Natural killer cell (primary cell): ENCODE results near the gene TMEM184A. TPM values are rescaled to one million over a fixed set of nuclear protein-coding genes. Genes with fewer than 3 reads are reported as not detected.
A peak's percentile ranks its signal among the peaks of the same experiment; 100 is the strongest.

ENCODE experiments used
- ATAC-seq, 3 donors: fragments of 150-1000 bp in 2 of 3; fragments of 200-7000 bp in 1 of 3; cut with Tn5 transposase; 1 replicate in 1 of 3; 2 replicates in 2 of 3; pipeline ENCODE4 v1.10.0; 2021; ENCODE audit warnings: mild to moderate bottlenecking in 2 of 3, moderate library complexity in 2 of 3
- DNase-seq, 2 donors: peaks; one replicate each; pipeline versions ENCODE4 v3.0.0 to v3.0.0-alpha.2; 2013 to 2021; ENCODE audit warnings: mixed read lengths in 1 of 2
- H3K27ac ChIP-seq: one replicate; pipeline ENCODE4 v1.5.1; 2013; ENCODE audit warnings: mild to moderate bottlenecking, low read length
- H3K27me3 ChIP-seq: one replicate; pipeline ENCODE4 v1.6.1; 2013; ENCODE audit warnings: low read length; ENCODE audit not compliant: control insufficient read depth, insufficient read depth
- H3K36me3 ChIP-seq: one replicate; pipeline ENCODE4 v1.6.1; 2013; ENCODE audit warnings: low read length; ENCODE audit not compliant: control insufficient read depth, insufficient read depth
- H3K4me1 ChIP-seq: one replicate; pipeline ENCODE4 v1.6.1; 2013; ENCODE audit warnings: low read length; ENCODE audit not compliant: control insufficient read depth, insufficient read depth
- H3K4me3 ChIP-seq: one replicate; pipeline ENCODE4 v1.5.1; 2013; ENCODE audit warnings: low read length
- H3K9me3 ChIP-seq: one replicate; pipeline ENCODE4 v1.6.1; 2013; ENCODE audit warnings: low read length; ENCODE audit not compliant: control insufficient read depth, insufficient read depth
- H3K27ac Mint-ChIP-seq, 2 donors: one replicate each; pipeline ENCODE4 v1.8.0; 2022; ENCODE audit warnings: mild to moderate bottlenecking in 2 of 2, mixed read lengths in 2 of 2, moderate library complexity in 1 of 2
- H3K27me3 Mint-ChIP-seq, 2 donors: one replicate each; pipeline ENCODE4 v1.8.0; 2022; ENCODE audit warnings: low read depth in 2 of 2, mixed read lengths in 2 of 2
- H3K36me3 Mint-ChIP-seq: one replicate; pipeline ENCODE4 v1.8.0; 2022; ENCODE audit warnings: mixed read lengths
- H3K4me1 Mint-ChIP-seq, 2 donors: one replicate each; pipeline ENCODE4 v1.8.0; 2022; ENCODE audit warnings: mixed read lengths in 2 of 2
- H3K4me3 Mint-ChIP-seq: one replicate; pipeline ENCODE4 v1.8.0; 2022; ENCODE audit warnings: mild to moderate bottlenecking, moderate library complexity, mixed read lengths
- H3K9me3 Mint-ChIP-seq, 2 donors: one replicate each; pipeline ENCODE4 v1.8.0; 2022; ENCODE audit warnings: mixed read lengths in 2 of 2
- WGBS: methylation state at CpG from one replicate; pipeline ENCODE4 v1.1.7; 2013; ENCODE audit warnings: missing lambda C conversion rate; ENCODE audit not compliant: insufficient coverage; 5-methylcytosine and 5-hydroxymethylcytosine counted together
- intact Hi-C: fragments of 100-400 bp; cut with micrococcal nuclease; formaldehyde crosslinking; loops from one replicate; pipeline ENCODE4 v1.14.2; 2022
- total RNA-seq, 4 donors: library from RNA; stranded (reverse); fragments of 120-200 nt in 1 of 4; gene quantifications; one replicate each; pipeline versions ENCODE4 v1.2.3 to v1.2.4, GENCODE V29; 2013 to 2022
- TF ChIP-seq, protein P1 (sequence below): fragments of 200-600 bp; IDR thresholded peaks from one replicate; pipeline ENCODE4 v1.8.0; 2022; ENCODE audit warnings: antibody characterized with exemption

TMEM184A gene
- total RNA-seq, 3 donors from 2014 or later (not counting 1 experiment from before 2014, with no cell fraction given): 0.14 TPM; not detected in 2

DNA sequence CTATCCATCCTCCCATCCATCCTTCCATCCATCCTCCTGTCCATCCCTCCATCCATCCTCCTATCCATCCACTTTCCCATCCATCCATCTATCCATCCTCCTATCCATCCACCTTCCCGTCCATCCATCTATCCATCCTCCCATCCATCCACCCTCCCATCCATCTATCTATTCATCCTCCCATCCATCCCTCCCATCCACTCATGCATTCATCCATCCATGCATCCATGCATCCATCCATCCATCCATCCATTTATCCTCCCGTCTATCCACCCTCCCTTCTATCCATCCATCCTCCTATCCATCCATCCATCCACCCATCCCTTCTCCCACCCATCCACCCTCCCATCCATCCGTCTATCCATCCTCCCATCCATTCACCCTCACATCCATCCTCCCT is 39.0 kb upstream of the TMEM184A start:
- Histone ChIP-seq H3K4me1 (peaks cover 14% of the 10 kb centered on the region), H3K36me3 (no peaks in the 10 kb centered on the region), H3K27me3 (peaks cover 14% of the 10 kb centered on the region), H3K4me3 (no peak overlapping the region), H3K9me3 (no peaks in the 10 kb centered on the region), H3K27ac (no peak overlapping the region)
- peaks cover 30 to 31% of the 10 kb centered on the region in 2 donors for H3K27me3 Mint-ChIP-seq
- no peaks in the 10 kb centered on the region for H3K9me3 Mint-ChIP-seq
- intact Hi-C loops: no loop called here
- 93% methylated on average over 3 of the region's 3 CpGs for WGBS
- H3K4me3 Mint-ChIP-seq: no peak overlapping the region
- no peak overlapping the region for H3K27ac Mint-ChIP-seq
- DNase-seq (no peak), ATAC-seq (no peak)
- TF ChIP-seq, protein P1, sequence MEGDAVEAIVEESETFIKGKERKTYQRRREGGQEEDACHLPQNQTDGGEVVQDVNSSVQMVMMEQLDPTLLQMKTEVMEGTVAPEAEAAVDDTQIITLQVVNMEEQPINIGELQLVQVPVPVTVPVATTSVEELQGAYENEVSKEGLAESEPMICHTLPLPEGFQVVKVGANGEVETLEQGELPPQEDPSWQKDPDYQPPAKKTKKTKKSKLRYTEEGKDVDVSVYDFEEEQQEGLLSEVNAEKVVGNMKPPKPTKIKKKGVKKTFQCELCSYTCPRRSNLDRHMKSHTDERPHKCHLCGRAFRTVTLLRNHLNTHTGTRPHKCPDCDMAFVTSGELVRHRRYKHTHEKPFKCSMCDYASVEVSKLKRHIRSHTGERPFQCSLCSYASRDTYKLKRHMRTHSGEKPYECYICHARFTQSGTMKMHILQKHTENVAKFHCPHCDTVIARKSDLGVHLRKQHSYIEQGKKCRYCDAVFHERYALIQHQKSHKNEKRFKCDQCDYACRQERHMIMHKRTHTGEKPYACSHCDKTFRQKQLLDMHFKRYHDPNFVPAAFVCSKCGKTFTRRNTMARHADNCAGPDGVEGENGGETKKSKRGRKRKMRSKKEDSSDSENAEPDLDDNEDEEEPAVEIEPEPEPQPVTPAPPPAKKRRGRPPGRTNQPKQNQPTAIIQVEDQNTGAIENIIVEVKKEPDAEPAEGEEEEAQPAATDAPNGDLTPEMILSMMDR: no peak
- peaks cover 5 to 9% of the 10 kb centered on the region in 2 donors for H3K4me1 Mint-ChIP-seq
- no peaks in the 10 kb centered on the region for H3K36me3 Mint-ChIP-seq

DNA sequence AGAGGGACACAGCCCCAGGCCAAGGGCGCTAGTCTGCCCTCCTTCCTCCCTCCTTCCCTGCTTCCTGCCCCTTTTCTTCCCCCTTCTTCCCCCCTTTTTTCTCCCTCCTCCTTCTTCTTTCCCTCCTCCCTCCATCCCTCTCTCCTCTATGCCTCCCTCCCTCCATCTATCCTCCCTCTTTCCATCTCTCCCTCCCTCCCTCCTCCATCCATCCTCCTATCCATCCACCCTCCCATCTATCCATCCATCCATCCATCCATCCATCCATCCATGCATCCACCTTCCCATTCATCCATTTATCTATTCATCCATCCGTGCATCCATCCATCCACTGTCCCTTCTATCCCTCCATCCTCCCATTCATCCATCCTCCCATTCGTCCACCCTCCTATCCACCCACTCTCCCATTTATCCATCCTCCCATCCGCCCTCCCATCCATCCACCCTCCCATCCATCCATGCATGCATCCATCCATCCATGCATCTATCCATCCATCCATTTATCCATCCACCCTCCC is 38.0 kb upstream of the TMEM184A start:
- ATAC-seq (no peak), DNase-seq (no peak)
- Mint-ChIP-seq H3K4me1 (peaks cover 5 to 9% of the 10 kb centered on the region in 2 donors), H3K27ac (no peak overlapping the region), H3K27me3 (peaks cover 30 to 31% of the 10 kb centered on the region in 2 donors), H3K36me3 (no peaks in the 10 kb centered on the region), H3K4me3 (no peak overlapping the region), H3K9me3 (no peaks in the 10 kb centered on the region)
- H3K36me3 ChIP-seq: no peaks in the 10 kb centered on the region
- WGBS: 80% methylated on average over 4 of the region's 4 CpGs
- no peaks in the 10 kb centered on the region for H3K9me3 ChIP-seq
- no peak overlapping the region for H3K4me3 ChIP-seq
- H3K4me1 ChIP-seq: peaks cover 14% of the 10 kb centered on the region
- H3K27me3 ChIP-seq: peaks cover 14% of the 10 kb centered on the region
- no peak overlapping the region for H3K27ac ChIP-seq
- TF ChIP-seq, protein P1: no peak
- intact Hi-C loops: no loop called here

DNA sequence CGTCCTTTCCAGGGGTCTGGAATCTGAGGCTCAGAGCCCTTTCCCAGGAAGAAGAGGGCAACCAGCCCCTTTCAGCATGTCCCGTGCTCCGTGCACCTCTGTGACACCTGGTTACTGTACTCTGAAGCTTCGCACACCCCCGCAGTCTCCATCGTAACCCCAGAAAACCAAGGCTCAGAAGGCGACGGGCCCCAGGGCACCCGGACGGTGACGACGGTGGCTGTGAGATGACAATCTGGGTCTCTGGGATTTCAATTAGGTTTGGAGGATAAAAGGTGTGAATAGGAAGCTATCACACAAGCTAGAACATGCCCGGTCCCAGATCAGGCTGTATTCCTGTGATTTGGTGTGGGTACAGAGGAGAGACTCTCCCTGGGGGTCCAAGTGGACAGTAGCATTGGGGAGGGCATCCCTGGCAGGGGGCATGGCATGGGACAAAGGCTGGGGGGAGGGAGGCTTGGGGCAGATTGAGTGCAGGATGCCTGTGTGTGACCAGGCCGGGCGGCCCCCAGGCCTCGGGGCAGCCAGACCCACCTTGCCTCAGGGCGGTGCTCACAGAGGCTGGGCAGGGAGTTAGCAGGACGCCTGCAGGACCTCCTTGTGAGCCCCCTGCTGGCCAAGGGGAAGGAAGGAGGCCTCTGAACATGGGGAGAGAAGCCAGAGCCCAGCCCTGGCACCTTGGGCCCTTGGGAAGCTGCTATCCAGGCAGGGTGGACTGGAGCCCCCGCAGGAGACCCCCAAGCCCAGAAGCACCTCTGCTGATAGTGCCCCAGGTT is 37.3 kb upstream of the TMEM184A start:
- H3K4me1 ChIP-seq: peaks cover 14% of the 10 kb centered on the region
- ATAC-seq: peak in 1 of 3 donors; percentile 30
- H3K27ac ChIP-seq: no peak overlapping the region
- TF ChIP-seq, protein P1: no peak
- peaks cover 14% of the 10 kb centered on the region for H3K27me3 ChIP-seq
- Mint-ChIP-seq H3K27me3 (peaks cover 30 to 31% of the 10 kb centered on the region in 2 donors), H3K27ac (no peak overlapping the region), H3K4me3 (no peak overlapping the region), H3K4me1 (peaks cover 5 to 9% of the 10 kb centered on the region in 2 donors), H3K36me3 (no peaks in the 10 kb centered on the region), H3K9me3 (no peaks in the 10 kb centered on the region)
- H3K9me3 ChIP-seq: no peaks in the 10 kb centered on the region
- WGBS: 69% methylated on average over 19 of the region's 19 CpGs
- H3K4me3 ChIP-seq: no peak overlapping the region
- H3K36me3 ChIP-seq: no peaks in the 10 kb centered on the region
- DNase-seq: peak in 1 of 2 donors; percentile 29
- intact Hi-C loops: no loop called here
